Stimulated activated CD8-positive, alpha-beta memory T cell treated with anti-CD3 and anti-CD28 coated beads, Interleukin-7, amount 100 ng/mL, for 24 hours (primary cell): Measurements from ENCODE around the gene ATP2B2.

Experiments used
- DNase-seq: peaks from one replicate; pipeline ENCODE4 v3.0.0-alpha.2; 2020; ENCODE audit warnings: low read depth

The ATP2B2 gene

GRCh38 chr3:10510743-10511432 lies 5.5 kb upstream of the ATP2B2 start:
- DNase-seq = no peak

- no peak for DNase-seq
Measured at GRCh38 chr3:10510086-10510742, 4.8 kb upstream of the ATP2B2 start.

- DNase-seq = no peak
Measured at GRCh38 chr3:10509325-10509724, 3.9 kb upstream of the ATP2B2 start.

- DNase-seq = no peak
Measured at GRCh38 chr3:10508619-10509260, 3.4 kb upstream of the ATP2B2 start.

- no peak for DNase-seq
Measured at GRCh38 chr3:10508235-10508618, 2.8 kb upstream of the ATP2B2 start.

GRCh38 chr3:10507331-10507730 lies 1.9 kb upstream of the ATP2B2 start:
- no peak for DNase-seq

- DNase-seq = no peak
Measured at GRCh38 chr3:10506696-10507095, 1.3 kb upstream of the ATP2B2 start.

- no peak for DNase-seq
Measured at GRCh38 chr3:10505791-10506585, 602 bp upstream of the ATP2B2 start.

- DNase-seq = no peak
Measured at GRCh38 chr3:10504171-10505049, 976 bp downstream of the ATP2B2 start.

- no peak for DNase-seq
Measured at GRCh38 chr3:10503217-10503796, 2.1 kb downstream of the ATP2B2 start.

- no peak for DNase-seq
Measured at GRCh38 chr3:10502185-10502880, 3.1 kb downstream of the ATP2B2 start.

- DNase-seq = no peak
Measured at GRCh38 chr3:10501664-10502052, 3.7 kb downstream of the ATP2B2 start.

GRCh38 chr3:10500717-10501663 lies 4.4 kb downstream of the ATP2B2 start:
- DNase-seq = no peak

GRCh38 chr3:10498271-10498670 lies 7.1 kb downstream of the ATP2B2 start:
- no peak for DNase-seq

- no peak for DNase-seq
Measured at GRCh38 chr3:10497439-10497838, 7.9 kb downstream of the ATP2B2 start.

GRCh38 chr3:10496121-10496863 lies 9.1 kb downstream of the ATP2B2 start:
- DNase-seq = no peak

- DNase-seq = no peak
Measured at GRCh38 chr3:10495614-10496013, 9.8 kb downstream of the ATP2B2 start.

GRCh38 chr3:10495003-10495402 lies 10.4 kb downstream of the ATP2B2 start:
- DNase-seq = no peak

- DNase-seq = no peak
Measured at GRCh38 chr3:10494180-10494579, 11.2 kb downstream of the ATP2B2 start.
